Measurements from ENCODE around the gene C6orf47. TPM values are rescaled to one million over a fixed set of nuclear protein-coding genes. Genes with fewer than 3 reads are reported as not detected.

The C6orf47 gene
- total and polyA plus RNA-seq, 2 of the 13 experiments (the other 11 are each of a cell fraction or from before 2014, with no cell fraction given) = 1.7 to 18.1 TPM

DNA sequence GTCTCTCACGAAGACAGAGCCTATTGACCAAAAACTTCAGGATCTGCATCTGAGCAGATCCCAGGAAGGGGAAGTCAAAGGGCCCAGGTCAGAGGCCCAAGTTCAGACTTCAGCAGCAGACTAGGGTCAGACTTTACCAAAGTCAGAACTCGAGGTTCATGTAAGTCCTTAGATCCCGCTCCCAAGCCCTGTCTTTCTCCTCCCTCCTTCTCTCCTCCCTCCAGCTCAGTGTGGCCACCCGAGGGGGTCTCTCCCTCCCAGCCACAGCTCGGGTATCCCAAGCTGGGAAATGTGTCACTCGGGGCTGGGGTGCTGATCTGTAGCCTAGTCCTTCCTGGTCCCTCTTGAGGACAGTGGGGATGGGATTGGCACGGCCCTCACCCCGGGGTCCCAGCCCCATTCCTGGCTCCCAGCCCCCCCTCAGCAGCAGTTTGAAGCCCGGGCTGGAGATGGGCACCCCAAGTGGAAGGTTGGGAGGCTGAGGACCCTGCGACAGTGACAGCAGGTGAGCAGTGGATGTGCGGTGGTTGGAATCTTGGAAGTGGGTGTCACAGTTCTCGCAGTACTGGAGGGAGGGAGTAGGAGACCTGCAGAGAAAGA is 1.6 kb upstream of the C6orf47 start (continued):
- TF ChIP-seq, protein P1, sequence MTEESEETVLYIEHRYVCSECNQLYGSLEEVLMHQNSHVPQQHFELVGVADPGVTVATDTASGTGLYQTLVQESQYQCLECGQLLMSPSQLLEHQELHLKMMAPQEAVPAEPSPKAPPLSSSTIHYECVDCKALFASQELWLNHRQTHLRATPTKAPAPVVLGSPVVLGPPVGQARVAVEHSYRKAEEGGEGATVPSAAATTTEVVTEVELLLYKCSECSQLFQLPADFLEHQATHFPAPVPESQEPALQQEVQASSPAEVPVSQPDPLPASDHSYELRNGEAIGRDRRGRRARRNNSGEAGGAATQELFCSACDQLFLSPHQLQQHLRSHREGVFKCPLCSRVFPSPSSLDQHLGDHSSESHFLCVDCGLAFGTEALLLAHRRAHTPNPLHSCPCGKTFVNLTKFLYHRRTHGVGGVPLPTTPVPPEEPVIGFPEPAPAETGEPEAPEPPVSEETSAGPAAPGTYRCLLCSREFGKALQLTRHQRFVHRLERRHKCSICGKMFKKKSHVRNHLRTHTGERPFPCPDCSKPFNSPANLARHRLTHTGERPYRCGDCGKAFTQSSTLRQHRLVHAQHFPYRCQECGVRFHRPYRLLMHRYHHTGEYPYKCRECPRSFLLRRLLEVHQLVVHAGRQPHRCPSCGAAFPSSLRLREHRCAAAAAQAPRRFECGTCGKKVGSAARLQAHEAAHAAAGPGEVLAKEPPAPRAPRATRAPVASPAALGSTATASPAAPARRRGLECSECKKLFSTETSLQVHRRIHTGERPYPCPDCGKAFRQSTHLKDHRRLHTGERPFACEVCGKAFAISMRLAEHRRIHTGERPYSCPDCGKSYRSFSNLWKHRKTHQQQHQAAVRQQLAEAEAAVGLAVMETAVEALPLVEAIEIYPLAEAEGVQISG (CRISPR knock-in tag; IDR thresholded peaks at IDR 0.05) = peak; percentile 26; the same call in 1 of the 2 replicates
- TF ChIP-seq ZNF614 (CRISPR knock-in tag; IDR thresholded peaks at IDR 0.05; ENCODE audit: borderline replicate concordance) (no peak), ZBTB20 (CRISPR knock-in tag; IDR thresholded peaks at IDR 0.05; ENCODE audit: borderline replicate concordance, low read depth) (0 out of 2 replicates have a peak, but pooled peaks have one; percentile 26), REL (CRISPR knock-in tag; conservative IDR thresholded peaks at IDR 0.05) (no peak), RBFOX2 (IDR thresholded peaks at IDR 0.05; ENCODE audit: low read depth, low read length) (peak; percentile 54; the same call in 1 of the 2 replicates), STAT5B (CRISPR knock-in tag; IDR thresholded peaks at IDR 0.05) (no peak), SRY (CRISPR knock-in tag; IDR thresholded peaks at IDR 0.05) (no peak), SNAPC2 (CRISPR knock-in tag; IDR thresholded peaks at IDR 0.05) (peak; percentile 40; the same call in 1 of the 2 replicates), ZNF3 (CRISPR knock-in tag; IDR thresholded peaks at IDR 0.05) (no peak)
- TF ChIP-seq, protein P2, sequence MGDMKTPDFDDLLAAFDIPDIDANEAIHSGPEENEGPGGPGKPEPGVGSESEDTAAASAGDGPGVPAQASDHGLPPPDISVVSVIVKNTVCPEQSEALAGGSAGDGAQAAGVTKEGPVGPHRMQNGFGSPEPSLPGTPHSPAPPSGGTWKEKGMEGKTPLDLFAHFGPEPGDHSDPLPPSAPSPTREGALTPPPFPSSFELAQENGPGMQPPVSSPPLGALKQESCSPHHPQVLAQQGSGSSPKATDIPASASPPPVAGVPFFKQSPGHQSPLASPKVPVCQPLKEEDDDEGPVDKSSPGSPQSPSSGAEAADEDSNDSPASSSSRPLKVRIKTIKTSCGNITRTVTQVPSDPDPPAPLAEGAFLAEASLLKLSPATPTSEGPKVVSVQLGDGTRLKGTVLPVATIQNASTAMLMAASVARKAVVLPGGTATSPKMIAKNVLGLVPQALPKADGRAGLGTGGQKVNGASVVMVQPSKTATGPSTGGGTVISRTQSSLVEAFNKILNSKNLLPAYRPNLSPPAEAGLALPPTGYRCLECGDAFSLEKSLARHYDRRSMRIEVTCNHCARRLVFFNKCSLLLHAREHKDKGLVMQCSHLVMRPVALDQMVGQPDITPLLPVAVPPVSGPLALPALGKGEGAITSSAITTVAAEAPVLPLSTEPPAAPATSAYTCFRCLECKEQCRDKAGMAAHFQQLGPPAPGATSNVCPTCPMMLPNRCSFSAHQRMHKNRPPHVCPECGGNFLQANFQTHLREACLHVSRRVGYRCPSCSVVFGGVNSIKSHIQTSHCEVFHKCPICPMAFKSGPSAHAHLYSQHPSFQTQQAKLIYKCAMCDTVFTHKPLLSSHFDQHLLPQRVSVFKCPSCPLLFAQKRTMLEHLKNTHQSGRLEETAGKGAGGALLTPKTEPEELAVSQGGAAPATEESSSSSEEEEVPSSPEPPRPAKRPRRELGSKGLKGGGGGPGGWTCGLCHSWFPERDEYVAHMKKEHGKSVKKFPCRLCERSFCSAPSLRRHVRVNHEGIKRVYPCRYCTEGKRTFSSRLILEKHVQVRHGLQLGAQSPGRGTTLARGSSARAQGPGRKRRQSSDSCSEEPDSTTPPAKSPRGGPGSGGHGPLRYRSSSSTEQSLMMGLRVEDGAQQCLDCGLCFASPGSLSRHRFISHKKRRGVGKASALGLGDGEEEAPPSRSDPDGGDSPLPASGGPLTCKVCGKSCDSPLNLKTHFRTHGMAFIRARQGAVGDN (CRISPR knock-in tag; IDR thresholded peaks at IDR 0.05) = peak; percentile 53

Data from HepG2 (cell line).